WTC11 (cell line): Measurements from ENCODE around the gene COL5A1. TPM values are rescaled to one million over a fixed set of nuclear protein-coding genes. Genes with fewer than 3 reads are reported as not detected.

ENCODE experiments used
- ATAC-seq: fragments of 200-7000 bp; cut with Tn5 transposase; 2 replicates; pipeline ENCODE4 v1.10.0; 2021; ENCODE audit warnings: mild to moderate bottlenecking, moderate library complexity
- CTCF ChIA-PET: fragments of 300-600 bp; sonication (Branson Sonifier 250); formaldehyde crosslinking; loops from one replicate; lab custom pipeline; 2021; ENCODE audit warnings: antibody characterized with exemption; lab: Charles Lee
- POLR2A ChIA-PET: fragments of 350-600 bp; sonication (Branson Sonifier 250); formaldehyde crosslinking; loops from one replicate; lab custom pipeline; 2021; ENCODE audit warnings: antibody characterized with exemption; lab: Charles Lee
- DNase-seq: peaks from one replicate; pipeline ENCODE4 v3.0.0; 2021; ENCODE audit warnings: low spot score
- H3K27ac Mint-ChIP-seq: 2 replicates; pipeline ENCODE4 v1.8.0; 2021; ENCODE audit warnings: mixed read lengths
- H3K27me3 Mint-ChIP-seq: 2 replicates; pipeline ENCODE4 v1.8.0; 2021; ENCODE audit warnings: low read depth, mild to moderate bottlenecking, moderate library complexity, mixed read lengths
- H3K36me3 Mint-ChIP-seq: 2 replicates; pipeline ENCODE4 v1.8.0; 2021; ENCODE audit warnings: mixed read lengths
- H3K4me1 Mint-ChIP-seq: 2 replicates; pipeline ENCODE4 v1.8.0; 2022; ENCODE audit warnings: mixed read lengths
- H3K4me3 Mint-ChIP-seq: 2 replicates; pipeline ENCODE4 v1.8.0; 2021; ENCODE audit warnings: mild to moderate bottlenecking, moderate library complexity, mixed read lengths
- H3K9me3 Mint-ChIP-seq: 2 replicates; pipeline ENCODE4 v1.8.0; 2021; ENCODE audit warnings: mixed read lengths
- AR ChIP-seq: fragments of 250-450 bp; sonication (Bioruptor Pico); IDR thresholded peaks from 2 replicates; pipeline ENCODE4 v1.9.0; 2021; ENCODE audit warnings: mild to moderate bottlenecking
- ATF6 ChIP-seq: sonication (generic); formaldehyde crosslinking; IDR thresholded peaks from 2 replicates; pipeline ENCODE4 v1.8.1; 2023; ENCODE audit warnings: mild to moderate bottlenecking, missing genetic modification reagents
- CREM ChIP-seq: sonication (generic); formaldehyde crosslinking; IDR thresholded peaks from 2 replicates; pipeline ENCODE4 v1.8.1; 2022; ENCODE audit warnings: mild to moderate bottlenecking, missing genetic modification reagents, moderate library complexity
- CTCF ChIP-seq: fragments of 200-600 bp; IDR thresholded peaks from 2 replicates; pipeline ENCODE4 v1.8.0; 2022; ENCODE audit warnings: antibody characterized with exemption
- ETV6 ChIP-seq: sonication (generic); formaldehyde crosslinking; IDR thresholded peaks from 2 replicates; pipeline ENCODE4 v1.8.1; 2022; ENCODE audit warnings: mild to moderate bottlenecking, missing genetic modification reagents
- GABPB1 ChIP-seq: sonication (generic); formaldehyde crosslinking; IDR thresholded peaks from 2 replicates; pipeline ENCODE4 v1.8.1; 2023; ENCODE audit warnings: mild to moderate bottlenecking, missing genetic modification reagents
- GRHL2 ChIP-seq: fragments of 250-450 bp; sonication (Bioruptor Pico); IDR thresholded peaks from 2 replicates; pipeline ENCODE4 v1.8.0; 2022; ENCODE audit warnings: mild to moderate bottlenecking, moderate library complexity; ENCODE audit not compliant: insufficient replicate concordance, severe bottlenecking
- IRF1 ChIP-seq: sonication (generic); formaldehyde crosslinking; IDR thresholded peaks from 2 replicates; pipeline ENCODE4 v1.8.0; 2023; ENCODE audit warnings: missing genetic modification reagents
- JUN ChIP-seq: sonication (generic); formaldehyde crosslinking; IDR thresholded peaks from 2 replicates; pipeline ENCODE4 v1.8.0; 2023; ENCODE audit warnings: mild to moderate bottlenecking, missing genetic modification reagents
- KAT7 ChIP-seq: sonication (generic); formaldehyde crosslinking; IDR thresholded peaks from 2 replicates; pipeline ENCODE4 v1.8.1; 2023; ENCODE audit warnings: missing genetic modification reagents, mild to moderate bottlenecking, borderline replicate concordance
- NFATC4 ChIP-seq: fragments of 250-450 bp; sonication (Bioruptor Pico); IDR thresholded peaks from 2 replicates; pipeline ENCODE4 v1.9.0; 2021; ENCODE audit warnings: mild to moderate bottlenecking
- NFE2L1 ChIP-seq: sonication (generic); formaldehyde crosslinking; IDR thresholded peaks from 2 replicates; pipeline ENCODE4 v1.8.1; 2023; ENCODE audit warnings: missing genetic modification reagents
- NR2C2 ChIP-seq: sonication (generic); formaldehyde crosslinking; IDR thresholded peaks from 2 replicates; pipeline ENCODE4 v1.8.0; 2022; ENCODE audit warnings: mild to moderate bottlenecking, missing genetic modification reagents
- SMAD3 ChIP-seq: sonication (generic); formaldehyde crosslinking; IDR thresholded peaks from 2 replicates; pipeline ENCODE4 v1.8.0; 2022; ENCODE audit warnings: missing genetic modification reagents, mild to moderate bottlenecking, borderline replicate concordance
- SMAD4 ChIP-seq: sonication (generic); formaldehyde crosslinking; IDR thresholded peaks from 2 replicates; pipeline ENCODE4 v1.8.0; 2022; ENCODE audit warnings: mild to moderate bottlenecking, missing genetic modification reagents
- SOX15 ChIP-seq: fragments of 250-450 bp; sonication (Bioruptor Pico); IDR thresholded peaks from 2 replicates; pipeline ENCODE4 v1.9.0; 2021; ENCODE audit warnings: mild to moderate bottlenecking
- STAT6 ChIP-seq: sonication (generic); formaldehyde crosslinking; conservative IDR thresholded peaks from 2 replicates; pipeline ENCODE4 v1.8.1; 2023; ENCODE audit warnings: mild to moderate bottlenecking, low read depth, missing genetic modification reagents, moderate library complexity
- ZNF121 ChIP-seq: sonication (generic); formaldehyde crosslinking; IDR thresholded peaks from 2 replicates; pipeline ENCODE4 v1.8.0; 2023; ENCODE audit warnings: missing genetic modification reagents
- ZNF317 ChIP-seq: sonication (generic); formaldehyde crosslinking; IDR thresholded peaks from 2 replicates; pipeline ENCODE4 v1.8.1; 2023; ENCODE audit warnings: low read depth, mild to moderate bottlenecking, moderate library complexity, missing genetic modification reagents, borderline replicate concordance
- ZNF396 ChIP-seq: fragments of 250-450 bp; sonication (Bioruptor Pico); IDR thresholded peaks from 2 replicates; pipeline ENCODE4 v1.8.0; 2021; ENCODE audit warnings: mild to moderate bottlenecking, moderate library complexity, borderline replicate concordance
- ZNF512 ChIP-seq: sonication (generic); formaldehyde crosslinking; IDR thresholded peaks from 2 replicates; pipeline ENCODE4 v1.8.1; 2022; ENCODE audit warnings: missing genetic modification reagents, borderline replicate concordance
- total RNA-seq: library from RNA; stranded (reverse); gene quantifications from 3 replicates; pipeline ENCODE4 v1.2.3, GENCODE V29; 2021

The COL5A1 gene
- total RNA-seq, 1 experiment from 2014 or later, result 13.5 TPM

GRCh38 chr9:134692573-134692860 is 50.9 kb downstream of the COL5A1 start:
- ATAC-seq (no peak), DNase-seq (no peak)
- Mint-ChIP-seq H3K4me3 (no peak overlapping the region), H3K27me3 (no peaks in the 10 kb centered on the region), H3K36me3 (no peaks in the 10 kb centered on the region), H3K9me3 (no peaks in the 10 kb centered on the region), H3K27ac (no peak overlapping the region), H3K4me1 (no peaks in the 10 kb centered on the region)
- CTCF ChIA-PET, result interaction anchor here (1.2 kb wide), 1 partner anchor 243 kb away, joined by 5 read pairs; no protein-coding TSS in a partner anchor
- no peak for TF ChIP-seq CREM (CRISPR knock-in tag)
- TF ChIP-seq IRF1 (CRISPR knock-in tag), result no peak
- TF ChIP-seq ZNF121 (CRISPR knock-in tag), result no peak
- no peak for TF ChIP-seq NFE2L1 (CRISPR knock-in tag)
- TF ChIP-seq SMAD4, result no peak
- no peak for TF ChIP-seq GRHL2
- no peak for TF ChIP-seq CTCF
- no peak for TF ChIP-seq SMAD3 (CRISPR knock-in tag)
- TF ChIP-seq ZNF512 (CRISPR knock-in tag), result no peak
- no peak for TF ChIP-seq ZNF396
- TF ChIP-seq KAT7, result no peak
- TF ChIP-seq ZNF317 (CRISPR knock-in tag), result no peak
- TF ChIP-seq SOX15 (CRISPR knock-in tag), result no peak
- TF ChIP-seq JUN, result no peak
- TF ChIP-seq NR2C2 (CRISPR knock-in tag), result no peak
- no peak for TF ChIP-seq GABPB1
- TF ChIP-seq ETV6 (CRISPR knock-in tag), result no peak
- no peak for TF ChIP-seq ATF6
- POLR2A ChIA-PET, result no interaction called here

- POLR2A ChIA-PET, result no interaction called here
- no peaks in the 10 kb centered on the region for H3K4me1 Mint-ChIP-seq
- H3K36me3 Mint-ChIP-seq, result no peaks in the 10 kb centered on the region
- no peak overlapping the region for H3K4me3 Mint-ChIP-seq
- no peaks in the 10 kb centered on the region for H3K27me3 Mint-ChIP-seq
- CTCF ChIA-PET, result interaction anchor here (1.2 kb wide), 1 partner anchor 243 kb away, joined by 5 read pairs; no protein-coding TSS in a partner anchor
- TF ChIP-seq STAT6 (no peak), AR (CRISPR knock-in tag) (no peak), ETV6 (CRISPR knock-in tag) (no peak), NFATC4 (CRISPR knock-in tag) (no peak)
- H3K9me3 Mint-ChIP-seq, result no peaks in the 10 kb centered on the region
- peak overlapping the region; percentile 57; the same call in 1 of the 2 replicates for H3K27ac Mint-ChIP-seq
- DNase-seq (no peak), ATAC-seq (no peak)
Measured at GRCh38 chr9:134693011-134693410, 51.4 kb downstream of the COL5A1 start.
